Medulla oblongata (tissue), 1 donor: ENCODE results near the gene BDH2.

Source experiments
- DNase-seq: peaks from one replicate; pipeline ENCODE4 v3.0.0-alpha.2; 2015; ENCODE audit errors: extremely low spot score

BDH2 gene

DNA sequence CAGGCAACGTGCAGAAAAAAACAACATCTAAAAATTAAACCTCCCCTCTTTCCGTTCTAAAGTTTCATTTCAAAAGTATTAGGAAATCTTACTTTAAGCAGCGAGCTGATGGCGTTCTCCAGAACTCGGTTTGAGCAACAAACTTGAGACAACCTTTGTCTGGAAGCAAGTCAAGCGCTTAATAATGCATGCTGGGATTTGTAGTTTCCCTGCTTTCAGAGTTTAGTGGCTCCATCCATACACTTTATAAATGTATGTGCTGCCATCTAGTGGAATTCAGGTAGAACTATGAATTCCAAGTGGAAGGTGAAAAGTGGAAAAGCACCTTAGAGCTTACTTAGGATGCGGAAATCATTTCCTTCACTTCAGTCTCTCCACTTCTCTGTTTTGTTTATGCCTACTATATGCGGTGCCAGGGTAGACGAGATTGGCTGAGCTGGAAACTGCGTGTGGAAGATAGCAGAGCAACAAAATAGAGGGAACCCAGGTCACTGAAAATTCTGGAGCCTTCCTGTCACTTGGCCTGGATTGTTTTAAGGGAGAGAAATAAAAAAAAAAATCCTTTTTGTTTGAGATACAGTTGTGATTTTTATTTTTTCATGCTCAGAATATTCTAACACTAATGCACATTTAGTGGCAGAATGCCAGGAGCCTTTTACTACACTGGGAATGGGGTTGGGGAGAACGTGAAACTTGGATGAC, at the start of gene BDH2:
BDH2 (minus strand) TSS at position 144 of the 702 bp plus-strand sequence. CDS start 3,580 bp downstream, outside the sequence.
- DNase-seq = peak; percentile 96

DNA sequence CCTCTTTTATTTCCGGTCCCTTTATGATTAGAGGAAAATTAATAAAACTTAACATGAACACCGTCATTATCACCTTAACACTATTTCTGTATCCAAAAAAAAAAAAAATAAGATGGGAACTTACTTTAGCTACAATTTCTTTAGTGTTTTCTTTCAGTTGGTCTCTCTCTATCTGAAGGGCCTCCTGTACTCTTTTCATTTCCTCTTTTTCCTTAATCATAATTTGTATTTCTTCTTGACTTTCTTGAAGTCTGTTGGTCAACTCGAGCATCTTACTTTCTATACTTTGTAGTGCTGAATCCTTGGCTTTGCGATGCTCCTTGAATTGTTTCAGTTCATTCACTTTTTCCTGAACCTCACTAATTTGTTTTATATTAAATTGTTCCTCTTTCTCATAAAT, 45.3 kb upstream of the BDH2 start:
- DNase-seq = no peak

DNA sequence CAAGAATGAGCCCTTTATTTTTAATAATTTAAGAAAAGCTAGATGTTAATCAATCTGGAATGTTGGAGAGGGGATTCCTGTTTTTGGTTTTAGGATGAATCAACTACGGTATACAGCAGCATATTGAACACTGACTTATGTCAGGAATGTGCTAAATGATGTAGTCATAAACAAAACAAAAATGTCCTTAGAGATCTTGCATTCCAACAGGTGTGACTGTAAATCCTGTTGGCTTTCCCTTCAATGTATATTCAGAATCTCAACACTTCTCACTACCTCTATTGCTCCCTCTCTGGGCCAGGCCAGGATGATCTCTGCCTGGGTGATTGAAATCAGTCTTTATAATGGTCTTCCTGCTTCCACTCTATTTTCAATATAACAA, 37.8 kb upstream of the BDH2 start:
- DNase-seq = no peak

DNA sequence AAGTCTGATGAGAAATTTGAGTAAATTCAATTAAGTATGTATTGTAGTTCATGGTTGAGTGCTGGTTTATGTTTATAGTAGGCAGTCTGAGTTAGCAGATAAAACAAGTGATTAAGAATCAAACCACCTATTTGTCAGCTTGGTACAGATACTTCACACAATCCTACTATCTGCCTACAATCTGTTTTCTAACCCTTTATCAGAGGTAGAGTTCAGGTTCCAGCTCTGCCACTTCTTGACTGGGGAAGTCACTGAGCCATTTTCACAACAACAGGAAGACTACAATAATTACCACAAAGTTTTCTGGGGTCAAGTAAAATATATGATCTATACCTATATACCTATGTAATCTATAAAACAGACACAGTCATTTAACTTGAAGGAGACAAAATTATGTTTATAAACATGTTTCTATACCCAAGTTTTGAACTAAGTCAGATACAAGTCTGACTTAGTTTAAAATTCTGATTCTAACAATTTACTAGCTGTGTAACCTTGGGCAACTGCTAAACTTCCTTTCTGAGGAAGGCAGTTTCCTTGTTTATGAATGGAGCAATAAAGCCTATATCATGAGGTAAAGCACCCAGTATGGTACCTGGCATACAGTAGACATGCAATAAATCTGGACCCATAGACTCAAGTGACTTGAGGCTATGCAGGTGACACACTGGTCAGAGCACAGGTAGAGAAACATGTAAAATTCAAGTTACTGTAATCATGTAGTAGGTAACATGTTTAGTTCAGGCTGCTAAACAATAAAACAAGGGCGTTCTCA, 37.2 kb upstream of the BDH2 start:
- DNase-seq = no peak

DNA sequence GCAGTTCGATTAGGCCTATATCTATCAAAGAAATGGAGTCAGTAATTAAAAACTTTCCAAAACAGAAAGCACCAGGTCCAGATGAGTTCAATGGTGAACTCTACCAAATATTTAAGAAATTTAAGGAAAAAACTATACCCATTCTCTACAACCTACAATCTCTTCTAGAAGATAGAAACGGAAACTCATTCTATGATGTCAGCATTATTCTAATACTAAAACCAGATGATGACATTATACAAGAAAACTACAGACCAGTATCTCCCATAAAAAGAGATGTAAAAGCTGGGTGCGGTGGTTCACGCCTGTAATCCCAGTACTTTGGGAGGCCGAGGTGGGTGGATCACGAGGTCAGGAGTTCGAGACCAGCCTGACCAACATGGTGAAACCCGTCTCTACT, 29.5 kb upstream of the BDH2 start:
- DNase-seq = no peak

DNA sequence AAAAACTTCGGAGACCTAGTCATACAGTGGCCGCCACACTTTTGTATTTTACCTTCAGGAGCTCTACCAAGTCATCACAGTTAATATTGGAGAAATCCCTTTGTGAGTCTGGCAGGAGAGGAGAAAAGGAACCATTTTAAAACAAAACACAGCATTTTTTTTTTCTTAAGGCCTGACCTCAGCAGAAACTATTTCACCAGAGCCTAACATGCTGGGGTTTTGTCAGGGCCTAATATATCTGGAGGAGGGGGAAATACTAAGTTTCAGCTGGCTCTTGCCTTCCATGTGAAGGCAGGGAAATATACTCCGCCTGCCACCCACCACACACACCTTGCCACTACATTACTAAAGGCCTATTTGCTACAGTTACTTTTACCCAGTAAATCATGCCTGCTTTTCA, 26.5 kb upstream of the BDH2 start:
- no peak for DNase-seq

DNA sequence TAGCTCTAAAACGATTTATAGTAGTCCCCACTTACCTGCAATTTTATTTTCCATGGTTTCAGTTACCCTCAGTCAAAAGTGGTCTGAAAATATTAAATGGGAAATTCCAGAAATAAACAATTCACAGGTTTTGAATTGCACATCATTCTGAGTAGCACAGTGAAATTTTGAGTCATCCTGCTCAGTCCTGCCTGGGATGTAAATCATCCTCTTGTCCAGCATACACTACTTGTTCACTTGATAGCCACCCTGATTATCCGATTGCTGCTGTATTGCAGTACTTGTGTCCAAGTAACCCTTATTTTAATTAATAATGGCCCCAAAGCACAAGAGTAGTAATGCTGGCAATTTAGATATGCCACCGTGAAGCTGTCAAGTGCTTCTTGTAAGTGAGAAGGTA, 23.5 kb upstream of the BDH2 start:
- no peak for DNase-seq

DNA sequence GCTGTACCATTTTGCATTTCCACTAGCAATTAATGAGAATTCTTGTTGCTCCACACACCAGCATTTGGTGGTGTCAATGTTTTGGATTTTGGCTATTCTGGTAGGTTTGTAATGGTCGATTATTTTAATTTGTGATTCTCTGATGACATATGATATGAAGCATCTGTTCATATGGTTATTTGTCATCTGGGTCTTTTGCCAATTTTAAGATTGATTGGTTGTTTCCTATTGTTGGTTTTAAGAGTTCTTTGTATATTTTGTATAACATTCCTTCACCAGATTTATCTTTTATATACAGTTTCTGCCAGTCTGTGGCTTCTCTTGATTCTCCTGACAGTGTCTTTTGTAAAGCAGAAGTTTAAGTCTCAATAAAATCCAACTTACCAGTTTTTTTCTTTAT, 18.5 kb upstream of the BDH2 start:
- no peak for DNase-seq

DNA sequence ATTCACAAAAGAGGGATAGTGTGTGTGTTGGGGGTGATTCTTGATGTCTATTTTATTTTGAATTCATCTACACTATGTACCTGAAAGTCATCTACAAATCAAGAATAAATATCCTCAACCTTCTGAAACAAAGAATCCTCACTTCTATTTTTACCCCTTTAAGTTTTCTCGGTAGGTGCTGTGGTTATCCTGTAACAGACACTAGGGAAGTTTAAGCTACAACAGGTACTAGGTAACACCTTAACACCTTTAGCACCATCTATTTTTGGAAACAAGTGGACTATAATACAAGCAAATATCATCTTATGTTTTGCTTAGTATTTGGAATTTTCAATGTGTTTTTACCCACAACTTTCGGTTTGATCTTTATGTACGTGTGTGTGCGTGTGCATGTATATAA, 12.0 kb upstream of the BDH2 start:
- no peak for DNase-seq

DNA sequence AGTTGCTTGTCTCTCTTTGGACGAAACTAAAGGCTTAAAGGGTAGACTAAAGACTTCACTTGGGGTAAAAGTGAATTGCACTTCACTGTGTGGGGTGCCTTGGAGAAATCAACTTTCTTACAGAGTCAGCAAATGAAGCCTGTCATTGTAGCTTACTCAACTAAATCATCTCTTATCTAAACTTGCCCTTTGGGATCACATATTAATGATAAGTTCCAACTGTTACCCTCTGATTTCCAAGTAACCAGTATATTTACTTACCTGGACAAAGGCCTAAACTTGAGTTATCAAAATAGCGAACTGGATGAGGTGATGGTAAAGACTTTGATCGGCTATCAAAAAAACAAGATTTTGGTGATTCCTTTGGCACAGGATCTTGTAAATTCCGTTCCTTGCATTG, 8.9 kb upstream of the BDH2 start:
- DNase-seq = no peak

DNA sequence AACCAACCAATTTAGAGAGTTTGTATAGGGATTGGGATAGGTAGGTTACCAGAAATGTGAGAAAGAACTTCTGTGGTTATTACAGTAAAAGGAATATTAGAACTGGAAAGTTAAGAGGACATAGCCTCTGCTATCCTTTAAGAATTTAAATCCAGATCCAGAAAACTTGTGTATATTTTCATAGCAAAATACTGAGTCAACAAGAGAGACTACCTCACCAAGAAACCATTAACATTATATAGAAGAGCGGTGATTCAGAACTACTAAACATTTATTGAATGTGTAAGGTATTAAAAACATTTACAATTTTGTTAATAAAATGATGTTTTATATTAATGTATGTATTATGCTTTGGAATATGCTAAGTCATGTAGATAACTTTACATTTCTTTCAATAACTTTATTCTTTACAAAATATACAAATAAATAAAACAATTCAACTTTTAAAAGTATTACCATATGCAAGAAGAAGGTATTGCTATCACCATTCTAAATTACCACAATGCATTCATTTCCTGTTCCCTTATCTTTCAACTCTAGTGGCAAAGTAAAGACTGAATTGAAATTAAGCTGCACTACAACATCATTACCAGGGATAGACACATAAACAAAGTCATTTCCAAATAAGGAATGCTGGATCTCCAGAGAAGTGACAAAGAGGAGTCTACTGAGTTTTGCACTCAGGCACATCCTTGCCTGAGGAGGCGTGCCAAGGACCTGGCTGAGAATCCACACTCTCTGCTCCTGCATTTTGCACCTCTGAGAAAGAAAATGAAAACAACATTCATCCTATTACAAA, 6.1 kb upstream of the BDH2 start:
- DNase-seq = no peak

DNA sequence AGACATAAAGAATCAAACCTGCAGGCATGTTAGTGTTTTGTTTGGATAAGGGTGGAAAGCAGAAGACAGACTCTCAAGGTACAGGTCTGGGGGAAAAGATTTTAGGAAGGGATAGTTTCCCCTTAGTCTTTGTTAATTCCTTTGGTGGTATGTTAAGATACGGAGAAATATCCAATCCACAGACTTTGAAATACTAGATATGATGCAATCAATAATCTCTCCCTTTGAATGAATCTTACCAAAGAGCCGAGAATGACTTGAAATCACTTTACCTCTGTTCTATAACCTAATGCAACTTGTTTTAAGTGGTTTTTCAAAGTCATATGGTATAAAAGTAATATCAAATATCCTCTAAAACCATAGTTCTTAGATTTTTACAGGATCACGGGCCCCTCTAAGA, 5.3 kb upstream of the BDH2 start:
- no peak for DNase-seq

DNA sequence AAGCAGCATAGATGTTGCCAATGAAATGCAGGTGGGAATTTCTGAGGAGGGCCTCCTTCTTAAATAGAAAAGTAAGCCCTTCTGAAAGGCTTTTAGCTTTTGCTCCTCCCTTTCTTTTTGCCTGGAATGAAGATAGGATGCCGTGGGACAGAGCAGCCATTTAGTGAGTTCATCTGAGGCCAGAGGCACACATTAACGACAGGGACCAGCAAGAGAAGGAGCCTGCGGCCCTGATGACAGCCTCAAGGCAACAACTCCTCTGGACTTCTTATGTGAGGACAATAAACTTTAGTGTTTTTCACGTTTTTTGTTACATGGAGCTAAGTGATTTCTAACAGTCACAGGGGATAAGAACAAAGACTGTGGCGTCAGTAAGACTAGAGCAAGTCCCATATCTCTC, 1.1 kb upstream of the BDH2 start:
- DNase-seq = no peak

DNA sequence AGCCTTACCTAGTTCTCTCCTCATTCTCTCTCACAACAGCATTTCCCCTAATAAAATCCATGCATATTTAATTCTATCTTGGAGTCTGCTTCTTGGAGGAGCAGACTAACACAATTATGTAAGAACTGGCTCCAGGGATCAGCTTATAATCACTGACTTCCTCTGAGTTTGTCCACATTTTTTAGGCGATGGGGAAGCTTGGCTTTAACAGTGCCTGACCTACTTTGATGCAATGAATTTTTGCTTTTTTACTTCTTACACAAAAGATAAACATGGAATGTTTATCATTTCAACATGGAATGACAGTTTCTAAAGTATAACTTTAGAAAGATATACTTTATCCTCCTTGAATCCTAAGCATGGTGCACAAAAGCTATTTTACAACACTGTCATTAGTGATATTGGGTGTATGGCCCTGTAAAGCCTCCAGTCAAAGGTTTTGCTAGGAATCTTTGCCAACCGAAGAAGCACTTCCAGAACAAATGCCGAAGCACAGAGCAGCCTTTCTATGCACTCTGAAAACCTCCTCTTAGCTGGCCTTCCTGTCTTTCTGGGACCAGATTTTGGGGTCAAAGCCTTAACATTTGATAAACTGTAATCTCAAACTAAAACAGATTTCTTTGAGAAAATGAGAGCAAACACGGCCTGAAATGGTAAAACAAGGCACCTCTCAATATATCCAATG, 736 bp downstream of the BDH2 start:
- DNase-seq = peak; percentile 48

DNA sequence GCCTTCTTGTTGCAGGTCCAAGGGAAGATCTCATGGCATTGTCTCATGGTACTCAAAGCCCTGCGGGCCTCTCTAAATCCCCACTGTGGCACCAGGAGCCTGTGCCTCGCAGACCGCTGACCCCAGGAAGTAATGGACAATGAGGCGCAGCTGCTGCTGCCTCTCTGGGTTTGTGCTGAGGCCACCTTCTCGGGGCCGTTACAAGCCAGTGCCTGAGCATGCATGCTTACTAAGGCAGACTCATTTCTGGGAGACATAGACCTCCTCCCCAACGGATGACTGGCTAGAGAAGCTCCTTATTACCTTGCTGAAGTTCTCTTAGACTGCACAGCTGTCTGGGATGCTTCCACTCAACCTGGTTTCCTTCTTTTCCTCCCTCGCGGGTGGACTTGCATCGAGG, 1.3 kb downstream of the BDH2 start:
- peak; percentile 14 for DNase-seq

DNA sequence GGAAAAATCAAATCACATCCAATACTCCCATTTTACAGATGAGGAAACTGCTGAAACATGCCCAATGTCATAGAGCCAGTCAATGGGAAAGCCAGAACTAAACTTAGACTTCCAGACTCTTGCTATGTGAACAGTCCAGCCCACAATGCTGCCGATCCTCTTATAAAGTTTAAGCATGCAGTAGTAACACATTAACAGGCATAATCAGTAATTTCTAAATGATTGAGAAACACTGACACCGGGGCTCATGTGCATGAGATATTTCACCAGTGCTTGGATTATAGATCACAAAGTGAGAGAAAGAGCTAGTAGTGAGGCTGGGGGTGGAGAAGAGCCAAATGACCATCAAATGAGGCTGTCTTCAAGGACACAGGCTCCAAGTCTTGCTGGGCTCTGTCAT, 2.5 kb downstream of the BDH2 start:
- DNase-seq = no peak

DNA sequence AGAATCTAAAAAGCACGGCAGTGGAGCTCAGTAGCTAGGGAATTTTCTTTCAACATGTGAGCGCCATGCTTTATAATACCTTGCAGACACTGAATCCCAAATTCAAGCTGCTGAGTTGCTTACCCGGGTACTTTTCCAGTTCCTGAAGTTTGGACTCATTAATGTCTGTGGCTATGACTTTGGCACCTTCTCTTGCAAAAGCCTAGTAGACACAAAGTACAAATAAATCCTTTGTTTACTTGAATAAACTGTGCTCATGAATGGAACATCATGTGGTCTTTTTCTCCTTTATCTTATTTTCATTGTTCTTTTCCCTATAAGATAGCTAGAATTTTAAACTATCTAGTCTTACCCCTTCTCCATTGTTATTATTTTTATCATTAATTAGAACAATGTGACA, 4.6 kb downstream of the BDH2 start:
- peak; percentile 69 for DNase-seq

DNA sequence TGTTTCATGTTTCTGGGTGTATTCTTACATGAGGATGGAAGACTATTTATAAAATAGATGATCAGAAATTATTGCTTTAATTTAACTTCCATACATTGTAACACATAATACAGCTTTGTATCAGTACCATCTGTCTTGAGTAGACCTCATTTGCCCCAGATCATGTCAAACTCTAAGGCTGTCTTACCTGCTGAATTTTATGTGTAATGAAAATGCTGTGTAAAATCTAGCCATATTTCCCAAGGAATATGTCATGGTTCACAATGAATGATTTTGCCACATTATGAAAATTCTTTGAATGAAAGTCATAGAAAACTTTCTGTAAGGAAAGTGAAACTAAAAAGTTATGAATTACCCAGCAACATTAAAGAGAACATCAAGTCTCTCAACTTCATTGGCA, 7.4 kb downstream of the BDH2 start:
- DNase-seq = no peak

DNA sequence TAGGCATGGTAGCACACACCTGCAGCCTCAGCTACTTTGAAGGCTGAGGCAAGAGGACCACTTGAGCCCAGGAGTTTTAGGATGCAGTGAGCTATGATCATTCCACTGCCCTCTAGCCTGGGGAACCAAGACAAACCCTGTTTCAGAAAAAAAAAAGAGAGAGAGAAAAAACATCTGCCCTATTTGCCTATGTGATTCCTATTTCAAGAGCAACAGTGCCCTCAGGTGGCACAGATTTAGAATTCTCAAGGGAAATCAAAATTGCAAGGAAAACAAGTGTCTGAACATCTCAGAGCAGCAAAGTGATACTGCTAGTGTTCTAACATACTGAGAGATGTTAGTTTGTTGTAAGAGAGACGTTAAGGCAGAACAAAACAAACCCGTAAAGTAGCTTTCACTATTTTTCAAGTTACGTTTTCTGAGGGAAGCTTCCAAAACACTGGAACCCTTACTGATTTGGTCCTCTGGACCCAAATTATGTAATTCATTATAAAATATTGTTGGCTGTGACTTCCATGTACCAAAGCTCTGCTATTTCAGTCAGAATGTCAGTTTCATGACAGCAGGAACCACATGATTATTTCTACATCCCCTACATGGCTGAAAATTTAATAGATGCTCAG, 7.9 kb downstream of the BDH2 start:
- DNase-seq = peak; percentile 90

DNA sequence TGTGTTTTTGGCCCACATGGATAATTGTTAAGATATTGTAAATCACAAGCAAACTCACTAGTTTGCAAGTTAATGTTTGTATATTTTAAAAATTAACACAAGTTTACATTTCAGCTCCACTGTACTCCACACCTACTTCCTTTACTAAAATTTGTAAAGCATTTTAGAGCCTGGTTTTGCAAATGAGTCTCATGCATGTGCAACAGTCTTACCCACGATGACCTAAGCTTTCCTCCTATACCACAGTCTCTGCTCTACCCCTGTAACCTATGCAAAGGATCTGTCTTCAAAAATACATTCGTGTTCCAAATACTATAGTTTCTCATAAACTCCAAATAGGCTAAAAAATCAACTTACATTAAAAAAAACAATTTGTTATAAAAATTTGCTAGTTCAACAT, 10.2 kb downstream of the BDH2 start:
- DNase-seq = no peak

DNA sequence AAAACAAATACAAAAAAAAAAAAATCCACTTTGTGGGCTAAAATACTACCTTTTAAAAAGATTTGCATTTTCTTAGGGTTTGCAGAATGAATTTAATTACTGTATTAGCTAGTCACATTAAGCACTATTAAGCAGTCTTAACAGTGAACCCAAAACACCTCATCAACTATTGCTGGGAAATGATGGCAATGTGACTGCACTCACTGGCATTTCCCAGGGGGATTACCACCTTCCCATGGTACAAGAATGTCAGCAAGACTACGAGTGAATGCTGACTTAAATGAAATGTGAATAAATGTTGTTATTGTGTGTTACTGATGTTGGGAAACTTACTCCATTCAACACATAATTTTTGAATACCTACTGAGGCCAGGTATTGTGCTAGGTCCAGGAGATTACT, 13.1 kb downstream of the BDH2 start:
- DNase-seq = no peak
